H1 (cell line): ENCODE data around the gene CFAP100. TPM values are rescaled to one million over a fixed set of nuclear protein-coding genes. Genes with fewer than 3 reads are reported as not detected.

Experiments used
- JUND ChIP-seq: IDR thresholded peaks from 2 replicates; pipeline ENCODE4 v1.6.1; 2011; ENCODE audit warnings: mild to moderate bottlenecking, improper control_type of control experiment, low read length
- SP2 ChIP-seq: IDR thresholded peaks from 2 replicates; pipeline ENCODE4 v1.6.1; 2012; ENCODE audit warnings: mild to moderate bottlenecking, low read length, inconsistent platforms
- TAF1 ChIP-seq: IDR thresholded peaks from 2 replicates; pipeline ENCODE4 v1.6.1; 2011; ENCODE audit warnings: mild to moderate bottlenecking, low read depth, low read length
- polyA plus RNA-seq, 7 experiments: library from polyadenylated mRNA; depleted of rRNA in 3 of 7; stranded (reverse) in 5 of 7; unstranded in 2 of 7; fragments of >200 nt in 5 of 7; fragments of 200-250 nt in 2 of 7; gene quantifications; 1 replicate in 5 of 7; 2 replicates in 1 of 7; 4 replicates in 1 of 7; pipeline versions ENCODE4 v1.2.1 to v1.2.3, GENCODE V29; 2011 to 2013; ENCODE audit warnings: missing spikeins in 2 of 7, mixed read lengths in 2 of 7
- total RNA-seq: library from RNA; stranded (reverse); fragmentation: NEBNext Ultra II Directional; extraction: Animal tissue kit (Norgen Biotek cat#: 25700); gene quantifications from 2 replicates; pipeline ENCODE4 v1.2.1, GENCODE V29; 2021

Gene CFAP100
- total and polyA plus RNA-seq, 2 of the 8 experiments (the other 6 are each of a cell fraction or from before 2014, with no cell fraction given): 0.17 TPM; not detected in 1

DNA sequence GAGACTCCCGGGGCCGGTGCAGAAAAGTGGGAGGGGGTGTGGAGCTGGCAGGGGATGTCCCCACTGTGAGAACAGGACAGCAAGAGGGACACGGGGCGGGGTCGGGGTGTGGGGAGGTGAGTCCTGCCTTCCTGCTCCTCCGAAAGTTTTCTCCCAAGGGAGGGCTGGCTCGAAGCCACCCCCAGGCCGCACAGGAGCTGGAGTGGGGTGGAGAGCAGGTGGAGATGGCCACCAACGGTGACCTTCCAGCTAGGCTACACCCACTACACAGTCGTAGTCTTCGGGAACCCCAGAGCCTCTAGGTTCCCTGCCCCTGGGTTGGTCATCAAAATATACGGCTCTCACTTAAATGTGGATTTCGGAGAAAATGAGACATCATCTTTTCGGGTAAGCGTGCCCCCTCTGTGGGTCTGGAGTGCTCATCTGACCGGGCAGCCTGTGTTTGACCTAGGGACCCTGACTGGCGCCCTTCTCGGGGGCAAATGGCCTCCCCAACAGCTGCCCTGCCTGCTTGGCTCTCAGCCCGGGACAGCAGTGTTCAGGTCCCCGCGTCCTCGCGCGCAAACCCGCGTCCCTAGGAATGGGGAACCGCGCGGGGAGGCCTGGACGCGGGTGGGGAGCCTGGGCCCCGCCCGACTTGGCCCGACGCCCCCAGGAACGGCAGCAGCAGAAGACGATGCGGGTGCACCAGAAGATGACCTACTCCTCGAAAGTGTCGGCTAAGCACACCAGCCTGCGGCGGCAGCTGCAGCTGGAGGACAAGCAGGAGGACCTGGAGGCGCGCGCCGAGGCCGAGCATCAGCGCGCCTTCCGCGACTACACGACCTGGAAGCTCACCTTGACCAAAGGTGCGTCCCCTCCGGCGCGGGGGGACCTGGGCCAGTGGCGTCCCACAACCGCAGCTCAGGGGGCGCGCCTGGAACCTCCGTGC lies 21.2 kb downstream of the CFAP100 start (continued):
- TF ChIP-seq TAF1: no peak
- TF ChIP-seq SP2: no peak
- TF ChIP-seq JUND: no peak
